Panc1 (cell line): ENCODE data around the gene CREBL2.

Experiments used
- CTCF ChIP-seq: fragments of 450-650 bp; IDR thresholded peaks from 2 replicates; pipeline ENCODE4 v1.5.1; 2017; ENCODE audit warnings: mild to moderate bottlenecking
- POLR2AphosphoS5 ChIP-seq: IDR thresholded peaks from 2 replicates; pipeline ENCODE4 v1.6.1; 2012; ENCODE audit warnings: mild to moderate bottlenecking, low read depth, low read length, moderate library complexity
- REST ChIP-seq, 2 experiments: IDR thresholded peaks; 2 replicates each; pipeline ENCODE4 v1.6.1; 2011 to 2012; ENCODE audit warnings: low read depth in 2 of 2, control low read depth in 1 of 2, low read length in 1 of 2, mild to moderate bottlenecking in 1 of 2, moderate library complexity in 1 of 2; ENCODE audit not compliant: insufficient read depth in 1 of 2

- TF ChIP-seq REST (IDR thresholded peaks at IDR 0.05; ENCODE audit: insufficient read depth in 1 of 2, low read depth in 2 of 2, low read length in 1 of 2) (peak; percentile 85 to 86), CTCF (no peak), POLR2AphosphoS5 (no peak)
Measured at GRCh38 chr12:12684375-12685106, 72.9 kb downstream of the CREBL2 start.
